NCI-H82 treated with DMSO at 0.1 percent for 48 hours (cell line): Measurements from ENCODE around the gene GLRX5.
"Not testable (repeated sequence)": the region's sequence is repeated elsewhere in the genome, so short reads cannot be mapped to it uniquely, and the experiment has no call there.

Experiments used
- DNase-seq: peaks from one replicate; lab custom pipeline; 2025; ENCODE audit not compliant: unreplicated experiment; lab: John Stamatoyannopoulos, UW

GLRX5 gene

DNA sequence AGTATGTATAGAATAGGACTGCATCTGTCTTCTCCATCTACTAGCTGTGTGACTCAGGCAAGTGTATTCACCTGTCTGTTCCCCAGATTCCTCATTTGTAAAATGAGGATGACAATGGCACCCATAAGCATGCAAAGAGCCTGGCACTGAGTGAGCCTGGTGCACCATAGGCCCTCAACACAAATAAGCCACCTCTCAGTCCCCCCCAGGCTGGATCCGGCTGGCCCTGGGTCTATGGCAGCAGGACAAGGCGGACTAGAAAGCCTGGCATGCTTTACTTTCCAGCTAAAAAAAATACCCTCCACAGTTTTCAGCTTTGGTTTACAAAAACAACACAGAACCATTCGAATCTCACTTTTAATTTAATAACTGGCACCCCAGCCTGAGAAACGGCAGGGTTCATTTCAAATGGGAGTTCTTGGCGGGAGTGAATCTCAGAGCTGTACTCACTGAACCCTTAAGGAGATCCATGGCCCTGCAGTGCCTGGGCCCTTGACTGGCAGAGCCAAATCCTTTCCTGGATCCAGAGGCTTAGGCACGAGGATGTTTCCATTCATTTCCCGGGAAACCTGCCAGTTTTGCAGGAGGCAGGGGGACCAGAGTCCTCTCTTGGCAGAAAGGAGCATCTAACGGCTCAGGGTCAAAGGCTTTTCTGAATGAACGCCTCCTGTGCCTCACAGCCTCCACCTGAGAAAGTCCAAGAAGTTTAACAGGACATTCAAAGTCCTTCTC is 36.1 kb upstream of the GLRX5 start:
- DNase-seq = no peak

DNA sequence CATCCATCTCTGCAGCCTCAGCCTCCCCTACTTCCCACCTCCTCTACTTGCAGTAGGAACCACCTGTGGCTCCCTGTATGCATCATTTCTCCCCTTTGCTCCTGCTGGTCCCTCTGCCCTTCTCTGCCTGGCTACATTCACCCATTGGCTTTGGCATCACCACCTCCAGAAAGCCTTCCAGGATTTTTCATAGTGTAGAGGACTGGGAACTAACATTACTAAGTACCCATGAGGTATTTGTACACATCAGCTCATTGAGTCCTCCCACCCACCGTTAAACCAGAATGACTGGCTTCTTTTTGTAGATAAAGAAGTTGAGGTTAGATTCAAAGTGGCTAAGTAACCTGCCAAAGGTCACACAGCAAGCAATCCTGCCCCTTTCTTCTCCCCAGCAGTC is 35.5 kb upstream of the GLRX5 start:
- no peak for DNase-seq

DNA sequence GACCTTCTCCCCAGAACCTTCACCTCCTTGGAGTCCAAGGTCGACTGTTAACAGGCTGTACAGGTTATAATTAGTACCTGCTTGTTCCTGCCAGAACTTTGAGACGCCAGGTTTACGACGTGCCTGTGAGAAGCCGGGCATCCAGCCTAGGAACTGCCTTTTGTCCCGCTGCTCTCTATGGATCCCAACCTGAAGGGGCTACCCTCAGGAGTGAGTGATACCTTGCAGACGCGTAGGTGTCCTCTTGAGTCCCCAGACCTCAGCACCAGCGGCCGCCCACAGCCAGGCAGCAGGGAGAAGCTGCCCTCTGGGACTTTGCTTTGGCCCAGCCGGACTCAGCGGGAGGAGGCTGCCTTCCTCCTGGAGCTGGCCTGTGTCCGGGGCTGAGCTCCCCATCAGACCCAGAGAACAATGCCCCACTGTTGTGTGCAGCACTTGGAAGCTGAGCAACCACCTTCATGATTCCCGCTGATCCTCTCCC is 34.6 kb upstream of the GLRX5 start:
- DNase-seq = no peak

DNA sequence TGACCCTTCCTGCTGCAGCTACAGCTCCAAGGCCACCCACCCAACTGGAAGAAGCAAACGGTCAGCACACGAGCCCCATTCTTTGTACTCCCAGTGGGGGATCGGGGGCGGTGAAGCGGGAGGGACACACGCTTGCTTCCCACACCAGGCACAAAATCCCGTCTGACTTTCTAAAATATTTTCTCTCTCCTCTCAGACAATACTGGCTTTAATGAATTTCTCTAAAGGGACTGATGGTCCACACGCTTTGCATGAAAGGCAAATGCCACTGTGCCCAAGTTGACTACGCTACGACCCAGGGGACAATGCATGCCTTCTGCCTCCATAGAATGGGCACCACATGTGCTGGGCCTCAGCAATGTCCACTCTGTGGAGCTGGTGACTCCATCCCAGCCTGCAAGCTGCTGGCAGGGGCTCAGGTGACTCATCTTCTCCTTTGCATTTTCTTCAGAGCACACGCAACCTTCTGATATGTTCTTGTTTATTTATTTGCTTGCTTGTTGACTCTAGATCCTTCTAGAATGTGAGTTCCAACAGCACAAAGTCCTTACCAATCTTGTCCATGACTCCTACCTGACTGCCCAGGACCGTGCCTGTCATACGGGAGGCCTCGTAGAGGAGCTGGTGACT is 34.0 kb upstream of the GLRX5 start:
- DNase-seq = no peak

DNA sequence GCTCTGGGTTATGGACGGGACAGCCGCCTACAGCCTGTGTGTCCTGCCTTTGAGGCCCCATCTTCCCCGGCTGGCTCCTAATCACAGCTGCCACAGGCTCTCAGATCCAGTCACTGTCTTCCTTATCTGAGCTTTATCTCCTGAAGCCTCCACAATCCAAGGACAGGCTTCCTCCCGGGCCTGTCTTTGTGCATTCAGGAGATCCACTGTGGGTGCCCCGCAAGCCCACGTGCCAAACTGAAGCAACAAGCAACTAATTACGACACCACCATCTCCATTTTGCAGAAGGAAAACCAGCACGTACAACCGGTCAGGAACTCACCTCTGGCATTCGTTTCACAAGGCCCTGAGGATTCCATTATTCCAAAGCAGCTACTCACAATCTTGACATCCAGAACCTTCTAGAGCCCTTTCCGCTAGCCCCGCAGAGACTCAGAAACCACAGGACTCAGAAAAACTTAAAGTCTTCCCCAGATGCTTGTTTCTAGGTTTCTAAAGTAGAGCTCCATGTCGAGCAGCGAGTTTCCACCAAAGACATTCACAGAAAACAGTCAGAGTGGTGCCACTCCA is 32.4 kb upstream of the GLRX5 start:
- no peak for DNase-seq

DNA sequence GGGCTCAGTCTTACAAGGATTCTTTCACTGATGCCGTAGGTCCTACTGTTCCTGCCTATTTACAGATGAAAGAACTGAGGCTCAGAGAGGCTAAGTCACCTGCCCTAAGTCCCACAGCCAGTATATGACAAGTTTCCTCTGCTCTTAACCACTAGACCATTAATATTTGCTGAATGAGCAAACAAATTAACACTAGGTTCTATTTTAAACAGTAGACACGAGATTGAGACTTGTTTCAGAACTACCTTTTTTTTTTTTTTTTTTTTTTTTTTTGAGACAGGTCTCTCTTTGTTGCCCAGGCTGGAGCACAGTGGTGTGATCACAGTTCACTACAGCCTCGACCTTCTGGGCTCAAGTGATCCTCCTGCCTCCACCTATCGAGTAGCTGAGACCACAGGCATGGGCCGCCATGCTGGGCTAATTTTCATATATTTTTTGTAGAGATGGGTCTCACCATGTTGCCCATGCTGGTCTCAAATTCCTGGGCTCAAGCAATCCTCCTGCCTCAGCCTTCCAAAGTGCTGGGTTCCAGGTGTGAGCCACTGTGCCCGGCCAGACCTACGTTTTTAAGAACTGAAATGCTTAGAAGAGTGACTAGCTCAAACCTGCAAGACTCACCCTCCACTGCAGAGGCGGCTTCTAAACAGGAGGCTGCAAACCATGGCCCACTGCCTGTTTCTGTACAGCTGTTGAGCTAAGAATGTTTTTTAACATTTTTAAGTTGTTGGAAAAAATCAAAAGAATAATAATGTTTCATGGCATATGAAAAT is 31.3 kb upstream of the GLRX5 start:
- DNase-seq = no peak

DNA sequence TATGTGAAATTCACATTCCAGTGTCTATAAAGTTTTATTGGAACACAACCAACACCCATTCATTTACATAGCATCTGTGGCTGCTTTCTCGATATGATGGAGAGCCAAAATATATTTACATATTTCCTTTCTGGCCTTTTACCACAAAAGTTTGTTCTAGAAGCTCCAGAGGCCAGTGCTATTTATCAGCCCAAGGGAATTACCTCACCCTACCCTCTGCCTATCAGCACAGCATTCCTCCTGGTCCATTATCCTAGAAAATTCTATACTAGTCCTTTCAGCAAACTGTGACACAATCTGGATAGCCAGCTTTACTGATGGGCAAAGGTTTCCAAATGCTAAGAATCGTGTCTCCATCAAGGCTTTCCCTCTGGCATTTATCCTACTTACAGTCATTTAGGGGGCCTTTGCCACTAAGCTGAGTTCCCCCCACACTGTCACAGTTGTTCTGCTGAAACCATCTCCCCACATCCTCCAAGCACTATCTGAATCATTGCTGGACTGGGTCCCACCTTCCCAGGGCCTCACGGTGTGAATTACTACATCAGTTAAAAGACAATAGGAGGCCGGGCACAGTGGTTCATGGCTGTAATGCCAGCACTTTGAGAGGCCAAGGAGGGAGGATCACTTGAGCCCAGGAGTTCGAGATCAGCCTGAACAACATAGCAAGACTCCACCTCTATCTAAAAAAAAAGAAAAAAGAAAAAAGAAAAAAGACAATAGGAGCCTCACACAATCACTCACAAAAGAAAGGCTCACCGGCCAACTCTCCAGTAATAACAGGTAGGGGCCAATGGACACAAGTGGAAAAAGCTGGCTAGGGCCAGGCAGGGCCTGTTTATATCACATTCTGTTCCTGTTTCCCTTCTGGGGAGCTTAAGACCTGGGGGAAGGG is 30.5 kb upstream of the GLRX5 start:
- no peak for DNase-seq

DNA sequence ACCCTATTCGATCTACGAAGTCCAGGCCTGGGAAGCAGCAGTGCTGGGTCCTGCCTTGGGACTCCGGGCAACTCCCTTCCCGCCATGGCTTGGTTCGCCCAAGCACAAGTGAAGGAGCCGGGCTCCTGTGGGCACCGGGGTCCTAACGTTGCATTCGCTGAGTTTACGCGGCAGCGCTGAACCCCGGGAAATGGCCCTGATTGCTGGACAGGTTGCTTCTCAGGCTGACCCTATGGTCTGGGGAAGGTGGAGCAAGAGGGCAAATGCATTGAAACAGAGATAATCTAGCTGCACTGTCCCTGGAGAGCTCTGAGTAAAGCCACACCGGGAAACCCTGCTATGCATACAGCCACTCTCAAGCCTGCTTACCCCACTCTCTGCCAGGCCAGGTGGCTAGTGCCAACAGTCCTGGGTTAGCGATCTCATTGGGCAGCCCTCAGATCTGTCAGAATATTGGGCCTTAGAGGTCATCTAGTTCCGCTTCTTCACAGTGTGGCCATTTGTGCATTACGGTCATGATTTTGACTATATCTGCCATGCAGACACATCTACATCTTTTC is 29.7 kb upstream of the GLRX5 start:
- DNase-seq = no peak

DNA sequence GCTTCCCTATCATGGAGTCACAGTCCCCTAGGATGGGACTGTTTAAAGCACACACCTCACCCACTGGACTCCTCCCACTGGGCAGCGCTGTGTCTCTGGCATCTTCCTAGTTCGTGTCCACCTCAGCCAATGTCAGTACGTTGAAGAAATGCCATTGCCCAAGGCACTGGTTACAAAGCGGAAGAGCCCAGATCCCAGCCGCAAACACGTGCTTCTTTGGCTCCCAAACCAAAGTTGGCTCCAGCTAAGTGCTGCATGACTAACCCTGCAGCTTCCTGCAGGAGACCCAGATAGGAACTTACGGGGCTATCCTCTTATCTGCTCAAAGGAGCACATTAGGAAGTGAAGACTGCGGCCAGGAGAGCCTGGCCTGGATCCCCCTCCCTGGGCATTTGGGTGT is 27.7 kb upstream of the GLRX5 start:
- DNase-seq = no peak

DNA sequence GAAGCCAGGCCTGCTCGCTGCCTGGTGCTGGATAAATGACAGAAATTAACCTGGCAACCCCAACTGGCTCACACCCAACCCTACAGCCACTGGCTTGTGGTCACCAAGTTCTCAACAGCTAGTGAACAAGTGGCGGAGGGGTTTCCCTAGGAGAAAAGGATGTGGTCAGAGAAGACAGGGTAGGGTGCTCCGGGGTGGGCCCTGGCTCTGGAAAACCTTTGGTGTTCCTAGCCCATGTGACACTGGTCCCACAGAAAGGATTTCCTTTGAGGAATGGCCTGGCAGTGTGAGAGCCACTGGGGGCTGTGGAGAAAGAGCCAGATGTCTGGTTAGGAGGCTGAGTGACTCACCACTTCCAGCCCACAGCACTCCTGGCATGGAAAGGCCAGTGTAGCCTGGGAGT is 27.1 kb upstream of the GLRX5 start:
- no peak for DNase-seq

DNA sequence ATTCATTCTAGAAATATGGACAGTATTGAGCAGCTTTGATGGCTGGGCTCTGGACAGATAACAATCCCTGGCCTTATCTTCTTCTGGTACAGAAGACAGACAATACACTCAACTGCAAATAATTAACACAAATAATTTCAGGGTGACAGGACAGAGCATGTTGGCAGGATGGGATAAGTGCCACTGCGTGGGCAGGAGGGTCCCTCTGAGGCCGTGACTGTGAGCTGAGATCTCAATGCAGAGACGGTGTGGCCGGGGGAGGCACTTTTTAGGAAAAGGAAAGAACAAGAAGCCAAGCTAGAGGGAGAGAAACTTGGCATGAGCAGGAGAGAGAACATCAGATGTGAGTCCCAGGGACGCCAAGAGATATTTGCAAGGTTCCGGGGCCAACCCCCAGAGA is 26.5 kb upstream of the GLRX5 start:
- no peak for DNase-seq

DNA sequence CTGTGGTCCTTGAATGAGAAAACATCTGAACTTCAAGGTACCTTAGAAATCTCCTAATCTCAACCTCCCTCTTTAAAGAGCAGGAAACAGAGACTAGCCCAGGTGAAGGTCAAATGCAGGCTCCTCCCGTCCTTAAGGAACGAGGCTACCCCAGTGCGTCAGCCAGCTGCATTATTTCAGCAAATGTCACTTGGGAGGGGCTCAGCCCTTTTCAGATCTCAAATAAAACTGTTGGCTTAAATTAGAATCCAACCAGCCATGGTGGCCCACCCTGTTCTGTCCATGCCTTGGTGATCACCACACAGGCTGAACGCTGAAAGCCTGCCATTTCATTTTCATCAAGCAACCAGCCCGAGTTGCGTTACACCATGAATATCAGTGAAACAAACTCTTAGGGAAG is 25.4 kb upstream of the GLRX5 start:
- DNase-seq = no peak

DNA sequence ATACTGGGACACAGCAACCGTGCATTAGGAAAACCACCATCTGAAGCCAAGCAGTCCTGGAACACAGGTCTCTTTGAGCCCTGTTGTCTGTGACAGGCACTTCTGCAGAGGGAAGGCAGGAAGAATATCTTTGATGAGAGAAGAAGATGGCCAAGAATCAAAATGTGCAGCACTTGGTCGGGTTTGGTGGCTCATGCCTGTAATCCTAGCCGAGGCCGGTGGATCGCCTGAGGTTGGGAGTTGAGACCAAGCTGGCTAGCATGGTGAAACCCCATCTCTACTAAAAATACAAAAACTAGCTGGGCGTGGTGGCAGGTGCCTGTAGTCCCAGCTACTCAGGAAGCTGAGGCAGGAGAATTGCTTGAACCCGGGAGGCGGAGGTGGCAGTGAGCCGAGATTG is 24.5 kb upstream of the GLRX5 start:
- not testable (repeated sequence) for DNase-seq

DNA sequence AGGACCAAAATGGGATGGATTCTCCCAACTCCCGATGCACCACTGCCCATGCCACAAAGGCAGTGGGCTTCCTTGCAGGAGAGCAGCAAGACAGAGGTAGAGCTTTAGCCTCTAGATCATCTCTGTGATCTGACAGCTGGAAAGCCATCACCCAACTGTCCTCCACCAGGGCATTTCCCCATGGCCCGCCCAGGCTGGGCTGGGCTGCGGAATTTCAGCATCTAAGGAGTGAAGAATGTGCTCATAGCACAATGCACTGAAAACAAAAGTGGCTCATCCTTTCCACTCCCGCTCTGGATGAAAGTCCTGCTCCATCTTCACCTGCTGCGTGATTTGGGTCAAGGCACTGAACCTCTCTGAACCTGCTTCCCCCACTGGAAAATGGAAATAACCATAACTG is 24.0 kb upstream of the GLRX5 start:
- DNase-seq = no peak

DNA sequence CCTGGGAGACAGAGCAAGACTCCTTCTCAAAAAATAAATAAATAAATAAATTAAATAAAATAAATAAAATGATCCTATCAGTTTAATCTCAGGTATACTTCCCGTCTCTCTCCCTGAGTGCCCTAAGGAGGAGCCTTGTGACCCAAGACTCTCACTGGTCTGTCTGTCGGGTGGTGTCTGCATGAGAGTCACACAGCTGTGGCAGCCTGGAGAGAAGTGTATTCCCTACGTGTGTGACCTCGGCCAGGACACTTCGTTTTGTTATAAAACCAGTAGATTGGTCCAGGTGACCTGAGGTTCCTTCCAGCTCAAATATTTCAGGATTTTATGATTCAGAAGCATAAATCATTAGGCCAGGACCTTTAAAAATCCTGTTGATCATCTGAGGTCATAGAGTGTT is 23.2 kb upstream of the GLRX5 start:
- no peak for DNase-seq

DNA sequence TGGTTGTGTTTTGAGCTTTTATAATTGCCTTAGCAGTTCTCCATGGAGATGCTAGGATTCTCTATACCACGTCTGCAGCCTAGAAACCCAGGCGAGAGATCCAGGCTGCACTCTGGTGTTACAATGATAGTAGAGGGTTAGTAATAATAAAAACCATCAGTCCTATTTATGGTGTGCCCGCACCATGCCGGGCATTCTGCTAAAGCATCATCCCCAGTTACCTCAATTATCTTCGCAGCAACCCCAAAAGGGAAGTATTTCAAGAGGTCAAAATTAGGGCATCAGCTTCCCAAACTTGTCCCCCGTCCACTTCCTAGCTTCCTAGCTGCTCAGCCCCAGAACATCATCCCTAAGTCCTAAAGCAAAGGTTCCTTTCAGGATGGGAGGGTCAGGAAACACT is 21.6 kb upstream of the GLRX5 start:
- DNase-seq = no peak

DNA sequence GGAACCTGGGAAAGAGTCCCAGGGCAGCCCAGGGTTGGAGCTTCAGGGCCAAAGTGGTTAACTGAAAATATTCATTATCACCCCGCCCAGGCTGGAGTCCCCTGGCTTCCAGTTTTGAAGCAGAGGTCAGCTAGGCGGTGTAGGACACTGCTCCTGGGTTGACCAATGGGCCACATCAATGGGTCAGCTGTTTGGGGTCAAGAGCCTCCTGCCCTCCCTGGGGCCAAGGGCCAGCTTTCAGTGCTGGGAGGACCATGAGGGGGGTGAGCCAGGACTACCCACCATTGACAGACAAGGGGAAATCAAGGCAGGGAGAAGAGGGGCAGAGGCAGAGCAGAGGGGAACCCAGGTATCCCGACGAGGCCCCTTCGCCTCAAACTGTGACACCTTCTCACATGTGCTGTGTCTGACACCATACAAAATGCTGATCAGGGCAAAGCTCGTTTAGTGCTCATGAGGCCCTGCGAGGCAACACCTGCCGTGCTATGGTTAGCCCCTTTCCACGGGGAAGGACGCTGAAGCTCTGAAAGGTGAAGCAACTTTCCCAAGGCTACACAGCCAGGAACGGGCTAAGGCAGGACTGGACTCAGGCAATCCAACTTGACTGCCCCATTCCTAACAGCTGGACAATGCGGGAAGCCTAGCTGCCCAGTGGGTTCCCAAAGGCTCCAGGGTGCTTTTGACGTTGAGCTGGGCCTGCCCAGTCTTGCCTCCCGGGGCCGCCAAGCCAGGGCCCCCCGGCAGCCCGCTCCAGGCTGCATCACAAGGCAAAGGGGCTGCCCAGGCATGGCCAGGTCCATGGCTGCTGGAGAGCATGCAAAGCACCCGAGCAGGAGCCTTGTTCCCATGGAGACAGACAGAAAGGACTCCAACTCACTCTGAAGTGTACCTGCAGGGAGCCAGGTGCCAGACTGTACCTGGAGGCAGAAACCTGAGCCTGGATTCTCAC is 20.4 kb upstream of the GLRX5 start:
- DNase-seq = no peak

DNA sequence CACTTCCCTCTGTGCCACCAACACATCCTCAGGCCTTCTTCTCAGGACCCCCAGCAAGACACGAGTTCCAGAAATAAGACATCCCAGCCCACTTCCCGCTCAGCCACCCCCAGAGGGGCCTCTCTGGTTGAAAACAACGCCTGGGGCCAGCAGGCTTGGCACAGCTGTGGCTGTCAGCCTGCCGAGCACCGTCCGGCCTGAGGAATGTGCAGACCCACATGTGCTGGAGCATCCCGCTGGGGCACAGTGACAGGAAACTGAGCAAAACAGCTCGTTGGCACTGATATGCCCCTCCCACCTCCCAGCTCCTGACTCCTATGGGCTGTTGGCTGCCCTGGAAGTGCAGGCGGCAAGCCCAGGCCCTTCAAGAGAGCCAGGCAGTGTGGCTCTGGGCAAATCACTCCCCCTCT is 19.8 kb upstream of the GLRX5 start:
- DNase-seq = no peak
